ENCODE data around the gene WNT11. TPM values are rescaled to one million over a fixed set of nuclear protein-coding genes. Genes with fewer than 3 reads are reported as not detected.

Gene WNT11
- total and polyA plus RNA-seq, 2 donors = 1.1 to 1.5 TPM

- DNase-seq (ENCODE audit: low read depth in 6 of 9, low spot score in 9 of 9) = no peak
- no peaks in the 10 kb centered on the region for H3K36me3 ChIP-seq (ENCODE audit: control insufficient read depth in 2 of 2, insufficient read depth in 2 of 2, low read length in 1 of 2)
- no peak overlapping the region for H3K27ac ChIP-seq (ENCODE audit: low read depth in 1 of 2, low read length in 1 of 2)
- peaks cover 19 to 33% of the 10 kb centered on the region in 2 donors for H3K4me1 ChIP-seq (ENCODE audit: control insufficient read depth in 2 of 2, insufficient read depth in 2 of 2, low read length in 2 of 2)
- H3K27me3 ChIP-seq (ENCODE audit: control insufficient read depth in 2 of 2, insufficient read depth in 1 of 2, low read length in 1 of 2) = peaks cover 91 to 97% of the 10 kb centered on the region in 2 donors
- H3K4me3 ChIP-seq (ENCODE audit: low read length in 2 of 2) = peak overlapping the region; percentile 40 to 56
- peaks cover 2 to 6% of the 10 kb centered on the region in 2 donors for H3K9me3 ChIP-seq (ENCODE audit: control insufficient read depth in 2 of 2, insufficient read depth in 1 of 2, low read length in 1 of 2)
- WGBS = 1% methylated on average over 61 of the region's 61 CpGs
These were observed 3.2 kb upstream of the WNT11 start for GRCh38 chr11:76209375-76209972.

DNA sequence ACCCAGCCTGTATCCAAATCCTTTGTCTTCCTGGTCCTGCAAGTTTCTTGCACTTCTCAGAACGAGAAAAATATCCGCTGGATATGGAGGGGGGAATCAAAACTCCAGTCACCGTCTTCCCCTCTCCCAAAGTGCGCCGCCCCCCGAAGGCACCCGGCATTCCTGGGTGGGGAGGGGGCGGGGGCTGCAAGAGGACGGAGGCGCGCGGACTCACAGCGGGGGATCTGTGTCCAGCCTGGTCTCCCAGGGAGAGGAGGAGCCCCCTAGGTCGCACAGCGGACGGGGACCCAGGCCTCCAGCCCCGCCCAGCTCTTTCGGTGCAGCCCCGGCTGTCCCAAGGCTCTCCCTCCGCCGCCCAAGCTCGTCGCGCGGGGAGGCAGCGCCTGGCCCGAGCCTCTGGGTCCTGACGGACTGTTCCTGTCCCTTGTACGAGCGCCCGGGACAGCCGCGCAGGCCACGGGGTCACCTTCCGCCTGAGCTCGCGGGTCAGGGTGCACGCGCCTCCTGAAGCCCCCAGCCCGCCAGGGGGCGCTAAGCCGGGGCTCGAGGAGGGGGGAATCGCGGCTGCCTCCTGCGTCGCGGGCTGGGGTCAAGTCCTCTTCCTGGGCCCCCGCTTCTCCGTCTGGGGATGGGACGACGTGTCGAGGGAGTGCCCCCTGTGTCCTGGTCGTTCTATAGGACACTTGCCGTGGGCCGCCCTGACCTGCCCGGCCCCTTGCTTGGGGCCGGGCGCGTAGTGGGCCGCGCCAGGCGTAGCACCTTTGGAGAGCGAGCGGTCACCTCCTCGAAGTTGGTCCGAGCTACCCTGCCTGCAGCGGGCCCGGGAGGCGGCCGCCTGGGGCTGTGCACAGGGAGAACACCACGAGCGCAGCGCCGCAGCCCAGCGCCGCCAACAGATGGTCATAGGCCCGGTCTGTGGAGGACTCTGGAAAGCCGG lies 2.4 kb upstream of the WNT11 start:
- Histone ChIP-seq H3K4me1 (ENCODE audit: control insufficient read depth in 2 of 2, insufficient read depth in 2 of 2, low read length in 2 of 2) (peaks cover 19 to 33% of the 10 kb centered on the region in 2 donors), H3K27ac (ENCODE audit: low read depth in 1 of 2, low read length in 1 of 2) (no peak overlapping the region), H3K27me3 (ENCODE audit: control insufficient read depth in 2 of 2, insufficient read depth in 1 of 2, low read length in 1 of 2) (peaks cover 94 to 100% of the 10 kb centered on the region in 2 donors), H3K4me3 (ENCODE audit: low read length in 2 of 2) (peak overlapping the region; percentile 40 to 56), H3K9me3 (ENCODE audit: control insufficient read depth in 2 of 2, insufficient read depth in 1 of 2, low read length in 1 of 2) (peaks cover 2 to 6% of the 10 kb centered on the region in 2 donors), H3K36me3 (ENCODE audit: control insufficient read depth in 2 of 2, insufficient read depth in 2 of 2, low read length in 1 of 2) (no peaks in the 10 kb centered on the region)
- peak in 8 of 9 donors; percentile 49 to 82 (median 62) for DNase-seq (ENCODE audit: low read depth in 6 of 9, low spot score in 9 of 9)
- 1% methylated on average over 79 of the region's 79 CpGs for WGBS

DNA sequence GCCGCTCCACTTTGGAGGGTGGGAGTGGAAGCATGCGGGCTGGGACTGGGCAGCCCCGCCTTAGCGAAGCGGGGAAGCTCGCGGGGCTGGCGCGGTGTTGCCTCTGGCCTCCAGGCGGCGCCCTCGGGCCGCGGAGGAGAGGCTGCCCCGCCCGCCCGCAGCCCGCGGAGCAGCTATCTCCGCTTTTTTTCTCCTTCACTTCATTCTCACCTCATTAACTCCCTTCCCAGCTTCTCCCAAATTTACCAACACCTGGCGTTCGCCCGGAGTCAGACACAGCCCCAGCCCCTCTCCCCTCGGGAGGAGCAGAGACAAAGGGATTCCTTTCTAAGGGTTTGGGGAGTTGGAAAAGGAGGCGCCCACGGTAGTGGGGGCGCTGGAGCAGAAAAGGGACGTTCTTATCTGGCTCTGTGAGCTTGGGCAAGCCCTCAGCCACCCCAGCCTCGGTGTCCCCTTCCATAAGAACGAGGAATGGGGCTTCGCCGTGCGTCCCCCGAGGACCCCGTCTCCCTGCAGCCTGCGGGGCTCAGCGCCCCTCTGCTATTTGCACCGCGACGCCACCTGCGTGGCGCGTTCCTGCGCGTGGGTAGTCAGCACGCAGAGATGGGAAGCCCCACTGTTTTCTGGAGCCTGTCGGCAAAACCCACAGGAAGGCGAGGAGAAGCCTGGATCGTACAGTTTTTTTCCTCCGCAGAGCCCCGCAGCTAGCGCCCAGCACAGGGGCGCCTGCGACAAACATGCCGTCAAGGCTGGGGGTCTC lies 1.5 kb upstream of the WNT11 start:
- H3K4me3 ChIP-seq (ENCODE audit: low read length in 2 of 2) = peak overlapping the region; percentile 40 to 56
- peaks cover 87 to 100% of the 10 kb centered on the region in 2 donors for H3K27me3 ChIP-seq (ENCODE audit: control insufficient read depth in 2 of 2, insufficient read depth in 1 of 2, low read length in 1 of 2)
- peaks cover 19 to 33% of the 10 kb centered on the region in 2 donors for H3K4me1 ChIP-seq (ENCODE audit: control insufficient read depth in 2 of 2, insufficient read depth in 2 of 2, low read length in 2 of 2)
- no peak overlapping the region for H3K27ac ChIP-seq (ENCODE audit: low read depth in 1 of 2, low read length in 1 of 2)
- peak in 8 of 9 donors; percentile 47 to 81 (median 60) for DNase-seq (ENCODE audit: low read depth in 6 of 9, low spot score in 9 of 9)
- H3K36me3 ChIP-seq (ENCODE audit: control insufficient read depth in 2 of 2, insufficient read depth in 2 of 2, low read length in 1 of 2) = no peaks in the 10 kb centered on the region
- peaks cover 2 to 6% of the 10 kb centered on the region in 2 donors for H3K9me3 ChIP-seq (ENCODE audit: control insufficient read depth in 2 of 2, insufficient read depth in 1 of 2, low read length in 1 of 2)
- 1% methylated on average over 55 of the region's 55 CpGs for WGBS

- WGBS = 5% methylated on average over 18 of the region's 18 CpGs
- Histone ChIP-seq H3K4me3 (ENCODE audit: low read length in 2 of 2) (peak overlapping the region in 1 of 2 donors; percentile 34), H3K27me3 (ENCODE audit: control insufficient read depth in 2 of 2, insufficient read depth in 1 of 2, low read length in 1 of 2) (peaks cover 69 to 96% of the 10 kb centered on the region in 2 donors)
These were observed 300 bp downstream of the WNT11 start for GRCh38 chr11:76206077-76206326.

DNA sequence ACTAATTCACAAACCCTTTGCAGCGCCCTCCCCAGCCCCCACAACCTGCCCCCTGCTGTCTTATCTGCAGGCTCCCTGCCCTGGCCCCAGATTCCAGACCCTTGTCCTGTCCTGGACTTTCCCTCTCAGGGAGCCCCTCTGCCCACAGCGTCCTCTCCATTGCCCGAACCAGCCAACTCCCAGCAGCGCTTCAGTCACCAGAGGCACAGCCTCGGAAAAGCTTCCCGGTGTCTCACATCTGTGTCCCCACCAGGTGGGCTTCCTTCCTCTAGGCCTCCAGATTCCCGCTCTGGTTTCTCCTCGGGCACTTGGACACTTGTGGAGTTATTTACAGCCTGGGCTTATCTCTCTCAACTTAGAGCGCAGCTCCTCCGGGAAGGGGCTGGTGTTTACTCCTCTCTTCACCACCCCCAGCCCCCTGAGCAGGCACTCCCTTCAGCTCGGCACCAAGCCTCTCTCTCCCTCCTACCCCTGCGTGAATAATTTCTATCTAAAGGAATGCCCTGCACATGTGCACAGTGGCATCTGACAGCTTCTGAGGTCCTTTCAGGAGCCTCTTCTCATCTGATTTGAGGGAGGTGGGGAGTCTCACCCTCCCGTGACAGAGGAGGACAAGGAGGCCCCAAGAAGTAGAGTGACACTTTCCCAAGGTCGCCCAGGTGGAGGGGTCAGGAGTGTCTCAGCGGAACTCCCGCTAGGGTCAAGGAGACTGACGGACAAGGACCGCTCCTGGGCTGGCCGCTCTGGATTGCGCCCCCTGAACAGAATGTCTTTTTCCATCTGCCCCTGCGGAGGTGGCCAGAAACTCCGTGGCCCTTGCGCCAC lies 838 bp downstream of the WNT11 start:
- Histone ChIP-seq H3K4me1 (ENCODE audit: control insufficient read depth in 2 of 2, insufficient read depth in 2 of 2, low read length in 2 of 2) (peaks cover 17 to 31% of the 10 kb centered on the region in 2 donors), H3K27me3 (ENCODE audit: control insufficient read depth in 2 of 2, insufficient read depth in 1 of 2, low read length in 1 of 2) (peaks cover 63 to 91% of the 10 kb centered on the region in 2 donors), H3K4me3 (ENCODE audit: low read length in 2 of 2) (no peak overlapping the region), H3K27ac (ENCODE audit: low read depth in 1 of 2, low read length in 1 of 2) (no peak overlapping the region), H3K9me3 (ENCODE audit: control insufficient read depth in 2 of 2, insufficient read depth in 1 of 2, low read length in 1 of 2) (peaks cover 2 to 6% of the 10 kb centered on the region in 2 donors), H3K36me3 (ENCODE audit: control insufficient read depth in 2 of 2, insufficient read depth in 2 of 2, low read length in 1 of 2) (no peaks in the 10 kb centered on the region)
- WGBS = 28% methylated on average over 23 of the region's 23 CpGs
- DNase-seq (ENCODE audit: low read depth in 6 of 9, low spot score in 9 of 9) = no peak

More at GRCh38 chr11:76206077-76206326, 300 bp downstream of the WNT11 start:
- Histone ChIP-seq H3K9me3 (ENCODE audit: control insufficient read depth in 2 of 2, insufficient read depth in 1 of 2, low read length in 1 of 2) (peaks cover 2 to 6% of the 10 kb centered on the region in 2 donors), H3K27ac (ENCODE audit: low read depth in 1 of 2, low read length in 1 of 2) (no peak overlapping the region), H3K36me3 (ENCODE audit: control insufficient read depth in 2 of 2, insufficient read depth in 2 of 2, low read length in 1 of 2) (no peaks in the 10 kb centered on the region), H3K4me1 (ENCODE audit: control insufficient read depth in 2 of 2, insufficient read depth in 2 of 2, low read length in 2 of 2) (peaks cover 19 to 33% of the 10 kb centered on the region in 2 donors)
- DNase-seq (ENCODE audit: low read depth in 6 of 9, low spot score in 9 of 9) = no peak

- peaks cover 2 to 6% of the 10 kb centered on the region in 2 donors for H3K9me3 ChIP-seq (ENCODE audit: control insufficient read depth in 2 of 2, insufficient read depth in 1 of 2, low read length in 1 of 2)
These were observed 2.4 kb downstream of the WNT11 start for GRCh38 chr11:76203937-76204336.

DNA sequence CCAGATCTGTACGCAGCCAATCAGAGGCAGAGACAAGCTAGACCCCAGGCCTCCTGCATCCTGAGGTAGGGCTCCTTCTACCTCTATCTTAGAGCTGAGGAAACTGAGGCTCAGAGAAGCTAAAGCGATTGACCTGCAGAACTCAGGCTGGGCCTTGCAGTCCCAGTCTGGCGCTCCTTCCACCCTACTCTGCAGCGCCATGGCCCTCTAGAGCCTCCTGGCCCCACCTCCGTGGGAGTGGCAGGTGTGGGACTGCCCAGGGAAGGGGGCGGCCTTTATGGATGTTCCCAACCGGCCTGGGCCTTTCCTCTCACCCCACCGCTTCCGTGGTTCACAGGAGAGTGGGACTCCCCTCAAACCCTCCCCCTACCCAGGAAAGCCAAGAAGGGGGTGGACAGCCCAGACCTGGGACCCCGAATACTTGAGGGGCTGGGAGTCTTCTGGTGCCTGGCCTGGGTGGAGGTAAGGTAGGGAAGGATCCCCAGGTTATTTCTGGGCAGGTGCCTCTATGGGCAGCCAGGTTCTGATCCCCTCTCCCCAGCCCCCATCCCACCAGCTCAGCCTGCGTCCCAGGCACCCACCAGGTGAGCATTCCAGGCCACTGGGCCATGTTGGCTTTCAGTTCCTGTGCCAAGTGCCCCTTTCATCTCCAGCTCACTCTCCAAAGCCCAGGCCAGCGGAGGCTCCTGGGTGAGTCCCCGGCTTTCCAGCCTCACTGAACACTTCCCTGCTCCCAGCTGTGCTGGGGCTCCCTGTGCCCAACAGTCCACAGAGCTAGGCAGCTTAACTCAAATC lies 3.0 kb downstream of the WNT11 start:
- H3K4me1 ChIP-seq (ENCODE audit: control insufficient read depth in 2 of 2, insufficient read depth in 2 of 2, low read length in 2 of 2) = peaks cover 8 to 19% of the 10 kb centered on the region in 2 donors
- H3K27ac ChIP-seq (ENCODE audit: low read depth in 1 of 2, low read length in 1 of 2) = no peak overlapping the region
- H3K27me3 ChIP-seq (ENCODE audit: control insufficient read depth in 2 of 2, insufficient read depth in 1 of 2, low read length in 1 of 2) = peaks cover 42 to 70% of the 10 kb centered on the region in 2 donors
- WGBS = 97% methylated on average over 13 of the region's 13 CpGs
- H3K4me3 ChIP-seq (ENCODE audit: low read length in 2 of 2) = no peak overlapping the region
- H3K9me3 ChIP-seq (ENCODE audit: control insufficient read depth in 2 of 2, insufficient read depth in 1 of 2, low read length in 1 of 2) = peaks cover 2 to 6% of the 10 kb centered on the region in 2 donors
- DNase-seq (ENCODE audit: low read depth in 6 of 9, low spot score in 9 of 9) = no peak
- no peaks in the 10 kb centered on the region for H3K36me3 ChIP-seq (ENCODE audit: control insufficient read depth in 2 of 2, insufficient read depth in 2 of 2, low read length in 1 of 2)

More at GRCh38 chr11:76203937-76204336, 2.4 kb downstream of the WNT11 start:
- H3K4me3 ChIP-seq (ENCODE audit: low read length in 2 of 2) = no peak overlapping the region
- no peaks in the 10 kb centered on the region for H3K36me3 ChIP-seq (ENCODE audit: control insufficient read depth in 2 of 2, insufficient read depth in 2 of 2, low read length in 1 of 2)
- DNase-seq (ENCODE audit: low read depth in 6 of 9, low spot score in 9 of 9) = no peak
- peaks cover 48 to 76% of the 10 kb centered on the region in 2 donors for H3K27me3 ChIP-seq (ENCODE audit: control insufficient read depth in 2 of 2, insufficient read depth in 1 of 2, low read length in 1 of 2)
- 84% methylated on average over 5 of the region's 5 CpGs for WGBS
- H3K27ac ChIP-seq (ENCODE audit: low read depth in 1 of 2, low read length in 1 of 2) = no peak overlapping the region
- H3K4me1 ChIP-seq (ENCODE audit: control insufficient read depth in 2 of 2, insufficient read depth in 2 of 2, low read length in 2 of 2) = peaks cover 13 to 24% of the 10 kb centered on the region in 2 donors

Data from thymus (tissue), 11 donors.